ENCODE data around the gene LMF2.
"Not testable (repeated sequence)": the region's sequence is repeated elsewhere in the genome, so short reads cannot be mapped to it uniquely, and the experiment has no call there.

LMF2 gene

DNA sequence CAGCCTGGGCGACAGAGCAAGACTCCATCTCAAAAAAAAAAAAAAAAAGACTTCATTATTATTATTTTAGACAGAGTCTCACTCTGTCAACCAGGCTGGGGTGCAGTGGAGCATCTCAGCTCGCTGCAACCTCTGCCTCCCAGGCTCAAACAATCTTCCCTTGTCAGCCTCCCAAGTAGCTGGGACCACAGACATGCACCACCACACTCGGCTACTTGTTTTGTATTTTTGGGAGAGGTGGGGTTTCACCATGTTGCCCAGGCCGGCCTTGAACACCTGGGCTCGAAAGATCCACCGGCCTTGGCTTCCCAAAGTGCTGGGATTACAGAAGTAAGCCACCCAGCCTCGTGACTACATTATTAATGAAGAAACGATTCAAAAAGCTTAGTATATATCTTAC lies 27.6 kb upstream of the LMF2 start:
- DNase-seq (ENCODE audit: low read depth) = no peak

DNA sequence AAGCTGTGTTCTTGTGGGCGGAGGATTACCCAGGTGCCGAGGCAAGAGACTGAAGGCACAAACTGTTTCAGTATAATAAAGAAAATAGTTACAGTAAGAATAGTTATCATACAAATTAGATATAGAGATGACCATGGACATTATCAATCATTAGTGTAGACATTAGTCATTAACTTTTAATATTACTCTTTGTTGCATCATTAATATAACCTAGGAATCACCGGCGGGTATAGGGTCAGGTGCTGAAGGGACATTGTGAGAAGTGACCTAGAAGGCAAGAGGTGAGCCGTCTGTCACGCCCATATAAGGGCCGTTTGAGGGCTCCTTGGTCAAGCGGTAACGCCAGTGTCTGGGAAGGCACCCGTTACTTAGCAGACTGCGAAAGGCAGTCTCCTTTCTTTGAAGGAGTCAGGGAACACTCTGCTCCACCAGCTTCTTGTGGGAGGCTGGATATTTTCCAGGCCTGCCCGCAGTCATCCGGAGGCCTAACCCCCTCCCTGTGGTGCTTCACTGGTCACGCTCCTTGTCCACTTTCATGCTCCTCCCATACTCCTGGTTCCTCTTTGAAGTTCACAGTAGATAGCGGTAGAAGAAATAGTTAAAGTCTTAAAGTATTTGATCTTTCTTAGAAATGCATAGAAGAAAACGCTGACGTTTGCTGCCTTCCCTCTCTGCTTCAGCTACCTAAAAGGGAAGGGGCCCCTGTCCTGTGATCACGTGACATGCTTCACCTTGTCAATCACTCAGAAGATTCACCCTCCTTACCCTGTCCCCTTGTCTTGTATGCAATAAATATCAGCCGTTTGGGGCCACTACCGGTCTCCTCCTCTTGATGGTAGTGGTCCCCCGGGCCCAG lies 26.6 kb upstream of the LMF2 start:
- not testable (repeated sequence) for DNase-seq (ENCODE audit: low read depth)

DNA sequence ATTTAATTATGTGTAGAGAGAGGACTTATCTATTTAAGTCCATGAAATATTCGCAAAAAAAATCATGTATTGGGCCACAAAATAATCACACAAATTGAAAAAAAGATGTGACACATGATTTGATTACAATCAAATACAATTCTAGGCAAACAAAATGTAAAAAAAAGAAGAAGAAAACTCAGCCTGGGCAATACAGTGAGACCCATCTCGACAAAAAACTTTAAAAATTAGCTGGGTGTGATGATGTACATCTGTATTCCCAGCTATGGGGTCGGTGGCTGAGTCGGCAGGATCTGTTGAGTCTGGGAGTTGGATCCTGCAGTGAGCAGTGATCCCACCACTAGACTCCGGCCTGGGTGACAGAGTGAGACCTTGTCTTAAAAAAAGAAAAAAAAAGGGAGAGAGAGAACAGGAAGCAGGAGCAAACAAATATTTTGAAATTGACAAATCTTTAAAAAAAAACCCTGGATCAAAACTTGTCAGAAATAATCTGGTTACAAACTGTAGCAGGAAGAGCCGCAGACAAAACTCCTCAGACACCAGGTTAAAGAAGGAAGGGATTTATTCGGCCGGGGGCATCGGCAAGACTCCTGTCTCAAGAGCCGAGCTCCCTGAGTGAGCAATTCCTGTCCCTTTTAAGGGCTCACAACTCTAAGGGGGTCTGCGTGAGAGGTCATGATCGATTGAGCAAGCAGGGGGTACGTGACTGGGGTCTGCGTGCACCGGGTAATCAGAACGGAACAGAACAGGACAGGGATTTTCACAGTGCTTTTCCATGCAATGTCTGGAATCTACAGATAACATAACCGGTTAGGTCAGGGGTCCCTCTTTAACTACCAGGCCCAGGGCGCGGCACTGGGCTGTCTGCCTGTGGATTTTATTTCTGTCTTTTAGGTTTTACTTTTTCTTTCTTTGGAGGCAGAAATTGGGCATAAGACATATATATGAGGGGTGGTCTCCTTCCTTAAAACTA lies 25.6 kb upstream of the LMF2 start:
- no peak for DNase-seq (ENCODE audit: low read depth)

DNA sequence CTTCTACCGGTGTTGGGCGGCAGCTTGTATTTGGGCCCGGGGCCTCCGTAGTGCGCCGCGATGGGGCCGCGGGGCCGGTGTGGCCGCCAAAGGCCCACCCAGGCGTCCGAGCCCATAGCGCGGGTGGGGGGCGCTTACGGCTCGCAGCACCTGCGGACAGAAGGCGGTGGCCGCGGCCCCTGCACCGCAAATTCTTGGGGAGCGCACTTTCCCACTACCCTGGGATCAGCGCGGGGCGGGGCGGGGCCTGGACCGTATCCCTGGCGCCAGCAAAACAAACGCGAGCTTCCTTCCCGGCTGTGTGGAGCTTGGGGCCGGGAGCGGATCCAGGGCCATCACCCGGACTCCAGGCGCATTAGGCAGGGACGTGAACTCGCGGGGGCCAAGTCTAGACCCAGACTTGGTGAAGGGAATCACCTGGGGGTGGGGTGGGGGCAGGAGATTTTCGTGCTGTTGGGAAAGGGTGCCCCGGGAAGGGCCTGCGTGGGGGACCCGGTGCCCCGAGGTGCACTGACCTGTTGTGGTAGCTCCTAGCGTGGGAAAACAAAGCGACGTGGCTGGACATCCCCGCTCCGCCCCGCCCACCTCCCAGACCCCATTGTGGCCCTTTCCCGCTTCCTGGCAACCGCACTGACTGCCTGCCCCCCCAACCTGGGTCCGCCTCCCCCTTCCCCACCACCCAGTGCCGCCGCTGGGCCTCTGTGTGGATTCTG lies 24.6 kb upstream of the LMF2 start:
- peak; percentile 68 for DNase-seq (ENCODE audit: low read depth)

GRCh38 chr22:50531546-50531961 lies 24.1 kb upstream of the LMF2 start:
- no peak for DNase-seq (ENCODE audit: low read depth)

DNA sequence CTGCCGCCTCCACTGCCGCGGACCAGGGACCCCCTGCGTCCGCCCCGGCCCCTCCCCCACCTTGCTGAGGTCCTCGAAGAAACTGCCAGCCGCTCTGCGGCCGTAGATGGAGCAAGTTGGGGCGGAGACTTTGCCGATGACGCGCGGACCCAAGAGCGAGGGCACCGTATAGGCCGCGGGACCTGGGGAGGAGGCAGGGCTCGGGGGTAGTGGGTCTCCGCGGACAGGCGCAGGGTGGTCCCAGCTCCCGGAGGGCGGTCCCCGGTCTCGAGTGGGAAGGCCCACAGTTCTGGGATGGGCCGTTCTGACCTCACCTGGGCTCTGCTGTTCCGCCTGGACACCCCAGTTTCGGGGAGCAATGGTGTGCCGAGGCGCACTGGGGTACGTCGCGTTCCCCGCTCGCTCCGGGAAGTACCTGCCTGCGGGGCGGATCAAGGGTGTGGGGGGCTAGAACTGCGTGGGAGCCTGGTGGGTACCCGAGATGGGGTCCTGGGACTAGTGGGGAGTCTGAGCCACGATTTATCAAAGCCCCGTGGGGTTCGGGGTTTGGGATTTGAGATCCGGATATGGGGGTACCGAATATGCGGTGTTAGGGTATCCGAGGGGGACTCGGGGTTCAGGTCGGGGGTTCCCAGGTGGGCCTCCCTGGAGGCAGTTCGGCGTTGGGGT lies 23.5 kb upstream of the LMF2 start:
- peak; percentile 73 for DNase-seq (ENCODE audit: low read depth)

DNA sequence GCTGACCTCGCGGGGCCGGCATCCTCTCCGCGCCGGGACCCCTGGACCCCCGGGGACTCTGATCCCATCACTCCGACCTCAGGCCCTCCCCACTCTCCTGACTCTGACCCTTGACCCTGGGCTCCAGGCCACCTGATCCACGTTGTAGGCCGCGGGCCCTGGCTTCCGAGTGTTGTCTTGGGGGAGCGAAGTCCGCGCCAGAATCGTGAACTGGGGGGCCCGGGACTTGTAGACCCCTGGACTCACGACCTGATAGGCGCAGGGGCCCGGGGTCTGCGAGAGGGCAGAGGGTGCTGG lies 23.0 kb upstream of the LMF2 start:
- DNase-seq (ENCODE audit: low read depth) = no peak

GRCh38 chr22:50529897-50530579 lies 22.5 kb upstream of the LMF2 start, which contains the start of gene TYMP:
Gene TYMP, minus strand, starts transcription at chr22:50530012. Its CDS starts 303 bp downstream, at chr22:50529709.
- DNase-seq (ENCODE audit: low read depth) = peak; percentile 61

DNA sequence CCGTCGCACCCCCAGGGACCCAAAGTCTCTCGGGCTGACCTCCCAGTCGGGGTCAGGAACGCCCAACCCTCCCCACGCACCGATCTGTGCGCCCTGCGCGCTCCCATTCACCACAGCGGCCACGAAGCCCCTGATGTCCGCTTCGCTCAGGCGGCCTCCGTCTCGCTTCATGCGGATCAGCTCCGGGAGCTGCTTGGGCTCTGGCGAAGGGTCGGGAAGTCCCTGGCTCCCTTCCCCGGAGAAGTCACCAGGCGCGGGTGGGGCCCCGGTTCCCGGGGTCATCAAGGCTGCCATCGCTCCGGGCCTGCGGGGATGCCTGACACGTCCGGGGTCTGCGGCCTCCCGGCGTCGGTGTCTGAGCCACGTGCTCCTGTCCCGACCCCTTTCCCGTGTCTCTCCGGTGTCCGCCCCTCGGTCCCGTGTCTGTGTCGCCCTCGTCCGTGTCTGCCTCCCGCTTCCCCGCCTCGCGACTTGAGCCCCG lies 22.0 kb upstream of the LMF2 start:
- DNase-seq (ENCODE audit: low read depth) = no peak

- DNase-seq (ENCODE audit: low read depth) = no peak
These were observed 21.3 kb upstream of the LMF2 start for GRCh38 chr22:50528682-50529415.

DNA sequence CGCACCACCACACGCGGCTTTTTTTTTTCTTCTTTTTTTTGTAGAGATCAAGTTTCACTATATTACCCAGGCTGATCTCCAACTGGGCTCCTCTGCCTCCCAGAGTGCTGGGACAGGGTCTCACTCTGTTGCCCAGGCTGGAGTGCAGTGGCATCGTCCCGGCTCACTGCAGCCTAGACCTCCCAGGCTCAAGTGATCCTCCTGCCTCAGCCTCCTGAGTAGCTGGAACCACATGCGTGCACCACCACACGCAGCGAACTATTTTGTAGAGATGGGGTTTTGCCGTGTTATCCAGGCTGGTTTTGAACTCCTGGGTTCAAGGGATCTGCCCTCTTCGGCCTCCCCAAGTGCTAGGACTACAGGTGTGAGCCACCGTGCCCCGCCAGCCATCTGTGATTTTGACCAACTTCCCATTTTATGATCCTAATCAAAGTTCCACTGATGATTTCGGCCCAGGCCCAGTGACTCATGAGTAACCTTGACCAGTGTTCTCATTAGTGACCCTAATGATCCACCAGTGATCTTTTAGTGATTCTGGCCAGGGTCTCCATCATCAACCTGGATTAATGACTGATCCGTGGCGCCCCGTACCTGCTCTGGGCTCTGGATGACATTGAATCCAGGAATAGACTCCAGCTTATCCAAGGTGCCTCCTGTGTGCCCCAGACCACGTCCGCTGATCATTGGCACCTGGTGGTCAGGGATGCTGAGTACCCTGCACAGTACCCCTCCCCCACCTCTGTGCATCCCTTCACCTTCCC lies 20.6 kb upstream of the LMF2 start:
- DNase-seq (ENCODE audit: low read depth) = no peak

DNA sequence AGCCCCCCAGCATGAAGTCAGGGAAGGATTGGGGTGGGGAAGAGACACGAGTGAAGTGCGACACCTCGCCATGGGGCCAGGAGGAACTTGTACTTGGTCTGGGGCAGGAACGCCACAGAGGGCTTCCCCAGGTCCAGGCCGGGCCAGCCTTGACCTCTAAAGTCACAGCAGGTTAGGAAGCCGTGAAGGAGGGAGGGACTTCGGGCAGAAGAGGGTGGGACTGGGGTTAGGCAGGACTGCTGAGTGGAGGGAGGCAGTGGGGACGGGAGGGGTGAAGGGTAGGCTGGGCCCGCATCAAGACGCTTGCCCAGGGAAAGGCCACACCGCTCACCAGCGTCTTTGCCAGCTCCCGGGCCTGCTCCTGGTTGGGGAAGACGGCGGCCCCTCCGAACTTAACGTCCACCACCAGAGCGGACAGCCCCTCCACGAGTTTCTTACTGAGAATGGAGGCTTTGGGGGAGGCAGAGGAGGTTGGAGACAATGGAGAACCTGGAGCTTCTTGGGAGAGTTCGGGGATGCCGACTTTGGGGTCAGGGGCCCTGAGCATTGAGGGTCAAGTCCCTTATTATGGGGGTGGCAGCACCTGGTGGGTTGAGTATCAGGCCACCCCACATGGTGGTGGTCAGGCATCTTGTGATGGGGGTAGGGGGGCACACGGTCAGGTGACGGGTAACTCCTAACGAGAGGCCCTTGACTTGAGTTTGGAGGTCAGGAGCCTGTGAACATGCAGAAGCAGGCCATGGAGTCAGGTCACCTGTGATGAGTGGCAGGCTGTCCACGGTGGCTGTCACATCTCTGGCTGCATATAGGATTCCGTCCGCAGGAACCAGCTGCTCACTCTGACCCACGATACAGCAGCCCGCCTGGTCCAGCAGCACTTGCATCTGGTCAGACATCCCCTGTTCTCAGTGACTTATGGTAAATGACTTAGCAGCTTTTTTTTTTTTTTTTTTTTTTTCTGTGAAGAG lies 19.6 kb upstream of the LMF2 start:
- DNase-seq (ENCODE audit: low read depth) = no peak

DNA sequence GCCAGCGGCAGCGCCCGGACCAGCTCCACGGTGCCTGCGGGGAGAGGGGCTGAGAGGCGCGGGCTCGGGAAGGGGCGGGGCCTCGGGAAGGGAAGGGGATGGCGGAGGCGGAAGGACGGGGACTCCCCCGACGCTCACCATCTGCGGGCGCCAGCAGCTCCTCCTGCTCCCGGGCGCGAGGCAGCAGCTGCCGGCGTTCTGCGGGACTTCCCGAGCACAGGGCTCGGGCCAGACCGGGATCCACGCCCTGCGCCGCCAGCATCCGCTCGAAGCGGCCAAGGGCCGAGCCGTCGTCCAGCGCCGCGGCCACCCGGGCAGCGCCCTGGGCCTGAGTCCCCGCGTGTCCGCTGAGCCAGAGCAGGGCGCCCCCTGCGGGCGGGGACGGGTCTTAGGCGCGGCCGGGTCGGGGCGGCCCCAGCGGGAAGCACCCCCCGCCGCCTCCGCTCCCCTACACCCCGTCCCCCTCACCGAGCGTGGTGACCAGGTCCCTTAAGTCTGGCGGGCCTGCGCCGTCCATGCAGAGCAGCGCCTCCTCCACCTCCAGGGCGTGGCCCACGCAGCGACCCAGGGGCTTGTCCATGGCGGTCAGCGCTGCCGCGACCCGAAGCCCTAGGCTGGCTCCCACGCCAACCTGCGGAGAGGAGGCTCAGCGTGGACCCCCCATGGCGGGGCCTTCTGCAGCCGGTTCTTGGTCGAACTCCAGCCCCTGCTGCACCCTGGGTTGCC lies 18.8 kb upstream of the LMF2 start:
- DNase-seq (ENCODE audit: low read depth) = peak; percentile 77

GRCh38 chr22:50525858-50526107 lies 18.3 kb upstream of the LMF2 start:
- no peak for DNase-seq (ENCODE audit: low read depth)

DNA sequence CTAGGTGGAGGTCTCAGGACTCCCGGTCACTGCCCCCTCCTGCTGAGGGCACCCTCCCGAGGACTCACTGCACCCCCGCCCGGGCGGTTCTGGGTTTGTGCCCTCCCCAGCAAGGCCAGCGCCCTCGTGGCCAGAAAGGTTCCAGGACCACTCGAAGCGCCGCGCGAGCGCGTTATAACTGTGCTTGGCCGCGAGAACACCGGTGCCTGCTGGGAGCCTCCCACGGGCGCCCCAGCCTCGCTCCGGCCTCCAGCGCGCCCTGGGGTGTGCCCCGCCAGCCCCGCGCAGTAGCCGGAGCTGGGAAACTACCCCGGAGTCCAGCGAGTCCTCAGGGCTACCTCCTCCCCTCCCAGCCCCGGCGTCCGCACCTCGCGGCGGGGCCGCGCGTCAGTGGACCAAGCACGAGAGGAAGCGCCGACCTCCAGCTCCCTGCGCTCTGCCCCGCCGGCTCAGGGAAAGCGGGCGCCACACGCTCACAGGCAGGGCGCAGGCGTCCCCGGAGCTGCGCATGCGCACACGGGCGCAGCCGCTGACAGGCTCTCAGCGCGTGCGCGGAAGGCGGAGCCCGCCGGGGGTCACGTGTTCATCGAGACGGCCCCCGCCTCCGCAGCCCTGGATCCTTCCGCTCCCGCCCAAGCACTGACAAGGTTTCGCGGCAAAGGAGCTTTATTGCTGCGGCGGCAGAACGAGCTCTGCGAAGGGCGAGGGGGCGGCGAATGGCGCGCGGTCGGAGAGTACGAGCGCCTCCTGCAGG lies 17.8 kb upstream of the LMF2 start, which contains the start of gene SCO2:
Gene SCO2, minus strand, starts transcription at position 495 of the 754 bp plus-strand sequence. CDS start 1,187 bp downstream, outside the sequence.
- DNase-seq (ENCODE audit: low read depth) = peak; percentile 97

DNA sequence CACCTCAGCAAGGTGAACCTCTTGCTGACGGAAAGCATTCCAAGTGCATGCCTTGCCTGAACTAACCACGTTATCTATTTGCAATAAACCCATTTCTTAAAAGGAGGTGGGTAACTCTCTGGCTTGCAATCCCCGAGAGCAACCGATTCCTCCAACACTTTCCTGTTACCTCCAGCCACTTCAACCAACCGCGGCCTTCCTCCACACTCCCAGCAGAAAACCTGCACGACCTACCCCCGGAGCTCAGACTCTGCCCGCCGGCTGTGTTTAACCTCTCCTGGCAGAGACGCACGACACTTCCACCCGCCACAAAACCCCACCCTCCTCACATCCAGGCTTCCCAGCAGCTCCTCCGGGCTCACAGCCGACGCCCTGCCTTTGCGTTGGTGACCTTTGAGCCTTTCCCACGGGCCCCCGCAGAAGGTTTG lies 17.2 kb upstream of the LMF2 start:
- no peak for DNase-seq (ENCODE audit: low read depth)

Data from ELR (cell line).